Left ventricle myocardium superior (tissue), 1 donor: Measurements from ENCODE around the gene STK38. TPM values are rescaled to one million over a fixed set of nuclear protein-coding genes. Genes with fewer than 3 reads are reported as not detected.
"Not testable (repeated sequence)": the region's sequence is repeated elsewhere in the genome, so short reads cannot be mapped to it uniquely, and the experiment has no call there.

Experiments used
- ATAC-seq: fragments of 200-7000 bp; cut with Tn5 transposase; one replicate; pipeline ENCODE4 v1.9.1; 2020; ENCODE audit warnings: mild to moderate bottlenecking, moderate library complexity
- DNase-seq: peaks from one replicate; pipeline ENCODE4 v3.0.0-alpha.2; 2020
- intact Hi-C: fragments of 100-400 bp; cut with micrococcal nuclease; formaldehyde crosslinking; loops from one replicate; pipeline ENCODE4 v1.11.0; 2022
- total RNA-seq: library from RNA; stranded (reverse); fragmentation: NEBNext Ultra II Directional; extraction: Animal tissue kit (Norgen Biotek cat#: 25700); gene quantifications from one replicate; pipeline ENCODE4 v1.2.1, GENCODE V29; 2021
- donor health status: DM: no; HTN: yes; CAD: no; lungs with severe emphysema.

The STK38 gene
- total RNA-seq, 1 donor from 2014 or later: 19.4 TPM

GRCh38 chr6:36459501-36459900, 87.8 kb downstream of the STK38 start:
- DNase-seq (no peak), ATAC-seq (no peak)
- intact Hi-C loops: no loop called here

- intact Hi-C loops: no loop called here
- ATAC-seq (no peak), DNase-seq (no peak)
These were observed 91.7 kb downstream of the STK38 start for GRCh38 chr6:36455486-36456027.

- DNase-seq, ATAC-seq, intact Hi-C loops: not testable (repeated sequence)
These were observed 94.4 kb downstream of the STK38 start for GRCh38 chr6:36452897-36453296.

- intact Hi-C loops, ATAC-seq, DNase-seq: not testable (repeated sequence)
These were observed 98.1 kb downstream of the STK38 start for GRCh38 chr6:36449173-36449572.

GRCh38 chr6:36445621-36446020, 101.7 kb downstream of the STK38 start:
- DNase-seq (no peak), ATAC-seq (no peak)
- intact Hi-C loops: no loop called here

- ATAC-seq (no peak), DNase-seq (no peak)
- intact Hi-C loops: no loop called here
These were observed 102.8 kb downstream of the STK38 start for GRCh38 chr6:36444470-36444869.

Other genes starting within 250 kb of the STK38 start
- gene BNIP5, start 210.6 kb downstream of the STK38 start, total RNA-seq: not detected
- gene ETV7, start 159.8 kb downstream of the STK38 start, total RNA-seq: 0.15 TPM
- 0.15 TPM for gene PXT1, start 104.6 kb downstream of the STK38 start, total RNA-seq
- 21.9 TPM for gene KCTD20, start 104.5 kb downstream of the STK38 start, total RNA-seq
- gene SRSF3, start 46.9 kb upstream of the STK38 start, total RNA-seq: 123 TPM
- 40.0 TPM for gene CDKN1A, start 131.2 kb upstream of the STK38 start, total RNA-seq
- gene RAB44, start 150.3 kb upstream of the STK38 start, total RNA-seq: 0.07 TPM